Right renal pelvis (tissue), 4 donors: ENCODE data around the gene DUXA. TPM values are rescaled to one million over a fixed set of nuclear protein-coding genes. Genes with fewer than 3 reads are reported as not detected.

Source experiments
- DNase-seq, 4 donors: peaks; one replicate each; pipeline ENCODE4 v3.0.0-alpha.2; 2013; ENCODE audit warnings: low read depth in 4 of 4, low spot score in 3 of 4, missing footprints in 1 of 4
- polyA plus RNA-seq, 4 donors: library from polyadenylated mRNA; unstranded; fragments of 120-200 nt; gene quantifications; one replicate each; pipeline ENCODE4 v1.2.1, GENCODE V29; 2013; ENCODE audit not compliant: insufficient read length in 4 of 4

DUXA gene
- polyA plus RNA-seq, 4 donors, result not detected

GRCh38 chr19:57106722-57107235, 60.5 kb downstream of the DUXA start:
- no peak for DNase-seq

- DNase-seq, result no peak
These were observed 61.1 kb downstream of the DUXA start for GRCh38 chr19:57105976-57106721.

Other genes starting within 250 kb of the DUXA start
- not detected for gene USP29, start 47.5 kb downstream of the DUXA start, polyA plus RNA-seq
- under 1 TPM in 1 of 4 donors, not detected in 3; 0.04 TPM for gene ZIM3, start 22.3 kb downstream of the DUXA start, polyA plus RNA-seq
- gene ZNF264, start 24.0 kb upstream of the DUXA start, polyA plus RNA-seq, result 10 to 100 TPM; 18.0 to 23.1 (median 19.8) TPM
- gene AURKC, start 63.5 kb upstream of the DUXA start, polyA plus RNA-seq, result 1 to 10 TPM; 1.3 to 5.1 (median 2.2) TPM
- gene ZNF805, start 73.1 kb upstream of the DUXA start, polyA plus RNA-seq, result 1 to 10 TPM; 4.7 to 5.5 (median 5.1) TPM
- 1 to 10 TPM; 1.5 to 2.6 (median 2.6) TPM for gene ZNF460, start 113.0 kb upstream of the DUXA start, polyA plus RNA-seq
- 1 to 10 TPM; 7.9 to 9.1 (median 8.6) TPM for gene ZNF543, start 153.0 kb upstream of the DUXA start, polyA plus RNA-seq
- 10 to 100 TPM; 14.7 to 19.4 (median 18.2) TPM for gene ZNF304, start 183.8 kb upstream of the DUXA start, polyA plus RNA-seq
- 10 to 100 TPM; 16.5 to 18.9 (median 17.8) TPM for gene TRAPPC2B, start 196.1 kb upstream of the DUXA start, polyA plus RNA-seq
- gene ZNF547, start 196.1 kb upstream of the DUXA start, polyA plus RNA-seq, result 1 to 10 TPM; 4.5 to 6.9 (median 5.6) TPM
- 10 to 100 TPM; 18.0 to 22.4 (median 21.1) TPM for gene ZNF548, start 222.4 kb upstream of the DUXA start, polyA plus RNA-seq
- gene ZNF17, start 243.7 kb upstream of the DUXA start, polyA plus RNA-seq, result 10 to 100 TPM in 3 of 4 donors, 1 to 10 TPM in 1; 9.6 to 13.7 (median 11.1) TPM